Stimulated activated CD4-positive, alpha-beta T cell treated with anti-CD3 and anti-CD28 coated beads, Interleukin-15, amount 100 ng/mL, for 1 hour (primary cell): ENCODE measurements around the gene SYNPO2.

Experiments
- DNase-seq, 2 donors: peaks; one replicate each; pipeline ENCODE4 v3.0.0-alpha.2; 2020; ENCODE audit warnings: low read depth in 1 of 2, low spot score in 1 of 2

SYNPO2 gene

DNA sequence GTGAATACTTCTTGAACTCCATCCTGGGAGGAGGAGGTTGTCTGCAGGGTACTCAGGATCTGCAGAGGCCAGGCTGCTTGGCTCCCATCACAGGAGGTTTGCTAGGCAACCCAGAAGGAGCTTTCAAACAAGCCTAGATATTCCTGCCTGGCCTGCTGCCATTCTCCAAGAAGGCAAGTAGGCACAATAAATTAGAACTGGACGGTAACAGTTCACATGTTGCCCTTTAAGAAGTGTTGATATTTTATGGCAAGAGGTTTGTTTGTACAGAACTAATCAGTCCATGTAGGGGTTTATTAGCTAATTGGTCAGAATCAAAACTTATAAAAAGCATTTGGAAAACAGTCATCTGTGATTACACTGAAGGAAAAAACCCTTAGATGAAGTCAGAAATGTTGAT lies 39.3 kb downstream of the SYNPO2 start:
- DNase-seq: no peak

DNA sequence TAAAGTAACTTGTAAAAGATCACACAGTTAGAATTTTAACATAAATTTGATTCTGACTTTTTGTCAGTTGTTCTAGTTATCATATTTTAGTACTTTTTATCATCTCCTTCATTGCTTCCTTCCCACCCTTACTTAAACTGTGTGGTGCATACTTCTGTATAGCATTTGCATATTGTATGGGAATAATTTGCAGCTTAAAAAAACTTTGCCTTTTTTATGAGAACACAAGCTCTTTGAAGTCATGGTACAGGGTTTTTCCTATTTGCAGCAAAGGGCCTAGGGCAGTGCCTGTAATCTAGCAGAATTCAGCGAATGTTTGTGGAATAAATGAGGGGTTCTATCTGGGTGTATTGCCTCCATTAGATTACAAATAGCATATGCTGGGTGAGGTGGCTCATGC lies 41.6 kb downstream of the SYNPO2 start:
- no peak for DNase-seq

DNA sequence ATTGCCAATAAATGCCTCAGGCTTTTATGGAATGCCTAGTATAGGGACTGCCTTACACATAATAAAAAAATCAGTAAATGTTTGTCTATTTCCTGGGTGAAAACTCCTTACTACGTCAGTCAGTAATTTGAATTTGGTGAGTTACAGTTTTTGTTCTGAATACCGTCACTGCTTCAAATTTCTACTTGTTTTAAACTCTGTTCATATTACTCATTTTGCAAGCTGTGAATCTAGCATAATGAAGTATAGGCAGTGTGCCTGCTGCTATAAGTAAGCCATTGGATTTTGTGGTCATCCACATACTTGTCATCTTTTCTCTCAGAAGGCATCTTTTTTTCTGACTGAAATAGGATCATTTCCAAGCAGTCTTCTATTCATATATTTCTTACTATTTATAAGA lies 43.1 kb downstream of the SYNPO2 start:
- no peak for DNase-seq

DNA sequence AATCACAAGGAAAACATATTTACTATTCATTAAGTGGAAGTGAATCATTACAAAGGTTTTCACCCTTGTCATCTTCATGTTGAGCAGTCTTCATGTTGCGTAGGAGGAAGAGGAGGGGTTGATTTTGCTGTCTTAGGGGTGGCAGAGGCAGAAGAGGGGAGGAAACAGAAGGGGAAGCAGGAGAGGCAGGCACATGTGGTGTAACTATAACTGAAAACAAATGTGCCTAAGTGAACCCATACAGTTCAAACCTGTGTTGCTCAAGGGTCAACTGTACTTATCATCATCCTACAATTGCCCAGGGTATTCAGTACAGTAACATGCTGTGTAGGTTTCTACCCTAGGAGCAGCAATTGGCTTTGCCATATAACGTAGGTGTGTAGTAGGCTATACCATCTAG lies 47.2 kb downstream of the SYNPO2 start:
- no peak for DNase-seq

DNA sequence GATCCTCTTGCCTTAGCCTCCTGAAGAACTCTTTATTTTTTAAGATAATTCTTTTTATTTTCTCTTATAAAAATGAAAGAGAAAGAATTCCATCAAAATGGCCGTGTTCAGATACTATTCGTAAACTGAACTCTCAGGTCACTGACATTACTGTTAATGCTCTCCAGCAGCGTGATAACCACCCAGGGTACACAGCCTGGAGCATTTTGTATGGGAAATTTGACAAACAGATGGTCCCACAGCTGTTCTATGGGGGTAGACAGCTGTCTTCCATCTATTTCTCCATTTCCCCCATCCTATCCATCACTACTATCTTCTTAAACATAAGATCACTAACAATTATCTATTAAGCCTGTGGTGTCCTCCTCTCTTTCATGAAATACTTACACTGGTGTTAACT lies 47.8 kb downstream of the SYNPO2 start:
- DNase-seq: no peak

DNA sequence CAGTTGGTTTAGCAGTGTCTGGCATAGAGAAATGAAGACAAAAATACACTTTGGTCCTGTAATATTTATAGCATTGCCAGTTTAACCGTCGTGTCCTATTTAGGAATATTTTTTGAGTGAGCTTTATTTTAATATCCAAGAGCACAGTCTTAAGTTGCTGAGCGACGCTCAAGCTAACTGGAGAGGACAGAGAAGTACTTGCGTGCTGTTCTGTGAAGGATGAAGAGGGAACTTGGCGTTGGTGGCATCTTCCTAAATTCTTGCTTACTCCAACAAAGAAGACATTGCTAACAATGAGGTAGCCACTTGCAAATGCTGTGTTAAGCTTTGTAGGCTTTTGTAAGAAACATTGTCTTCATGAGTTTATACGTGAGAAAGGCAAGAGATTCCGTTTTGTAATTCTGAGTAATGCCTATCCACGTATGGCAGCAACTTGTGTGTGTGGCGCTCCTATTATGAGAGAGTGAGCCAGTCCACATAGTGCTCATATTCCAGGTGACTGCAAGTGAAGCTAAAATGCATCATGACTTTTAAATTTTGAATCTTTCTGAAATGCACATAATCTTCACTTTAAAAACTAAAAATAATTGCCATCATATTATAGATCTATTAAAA lies 50.6 kb downstream of the SYNPO2 start:
- DNase-seq: no peak

DNA sequence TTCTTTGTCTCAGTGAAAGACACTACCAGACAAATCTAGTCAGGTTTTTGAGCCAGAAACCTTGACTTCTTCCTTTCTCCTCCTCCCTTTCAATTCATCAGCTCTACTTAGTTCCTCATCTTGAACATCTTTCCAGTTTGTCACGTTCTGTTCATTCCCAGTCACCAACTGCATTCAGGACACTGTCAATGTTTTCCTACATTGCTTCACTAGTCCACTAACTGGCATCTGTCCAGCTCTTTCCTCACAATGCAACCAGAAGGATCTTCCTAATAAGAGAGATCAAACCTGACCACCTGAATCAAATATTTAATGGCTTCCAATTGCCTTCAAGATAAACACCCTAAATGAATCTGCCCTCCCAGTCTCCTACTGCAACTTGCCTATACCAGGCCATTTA lies 52.5 kb downstream of the SYNPO2 start:
- no peak for DNase-seq

DNA sequence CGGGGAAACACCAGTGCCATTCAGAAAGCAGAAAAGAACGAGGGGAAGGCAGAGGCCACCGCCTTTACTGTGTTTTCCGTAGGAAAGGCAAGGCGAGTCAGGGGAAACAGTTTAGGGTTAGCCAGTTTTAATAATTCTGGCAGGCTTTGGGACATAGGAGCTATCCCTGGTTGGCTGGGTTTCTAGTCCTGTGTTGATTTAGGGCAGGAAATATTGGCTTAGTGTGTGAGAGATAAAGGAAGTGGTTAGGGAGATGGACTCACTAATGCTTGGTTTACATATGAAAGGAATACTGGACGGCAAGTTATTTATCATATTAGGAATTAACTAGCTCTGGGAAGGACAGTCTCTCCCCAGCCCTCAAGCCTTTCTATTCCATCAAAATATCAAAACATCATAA lies 53.1 kb downstream of the SYNPO2 start:
- no peak for DNase-seq

DNA sequence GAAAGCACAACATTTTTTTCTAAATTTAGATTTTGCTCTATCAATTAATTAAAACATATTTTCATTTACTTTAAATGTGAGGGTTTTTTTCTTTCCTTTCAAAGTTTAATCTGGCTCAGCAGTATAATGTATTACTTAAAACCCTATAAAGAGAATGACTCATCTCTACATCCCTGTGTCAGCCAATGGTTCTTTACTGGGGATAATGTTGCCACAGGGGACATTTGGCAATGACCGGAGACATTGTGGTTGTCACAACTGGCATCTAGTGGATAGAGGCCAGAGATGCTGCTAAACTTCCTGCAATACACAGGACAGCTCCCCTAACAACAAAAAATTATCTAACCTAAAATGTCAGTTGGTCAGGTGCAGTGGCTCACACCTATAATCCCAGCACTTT lies 53.8 kb downstream of the SYNPO2 start:
- no peak for DNase-seq

DNA sequence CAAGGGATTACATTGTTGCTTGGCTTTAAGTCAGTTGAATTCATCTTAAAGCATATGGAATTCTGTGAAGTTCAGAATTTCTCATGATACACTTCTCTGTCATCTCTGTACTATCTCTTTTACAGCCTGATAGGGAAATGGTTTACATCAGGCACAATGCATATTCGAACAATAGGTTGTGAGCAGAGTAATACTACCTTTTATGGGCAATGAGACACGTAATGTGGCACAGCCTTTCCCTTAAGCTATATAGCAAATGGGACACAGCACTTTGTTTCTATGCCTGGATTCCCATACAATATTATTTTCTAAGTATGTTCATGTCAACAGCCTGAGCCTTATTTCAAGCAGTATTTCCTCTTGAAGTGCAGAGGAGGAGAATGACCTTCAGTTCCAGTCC lies 58.4 kb downstream of the SYNPO2 start:
- no peak for DNase-seq

DNA sequence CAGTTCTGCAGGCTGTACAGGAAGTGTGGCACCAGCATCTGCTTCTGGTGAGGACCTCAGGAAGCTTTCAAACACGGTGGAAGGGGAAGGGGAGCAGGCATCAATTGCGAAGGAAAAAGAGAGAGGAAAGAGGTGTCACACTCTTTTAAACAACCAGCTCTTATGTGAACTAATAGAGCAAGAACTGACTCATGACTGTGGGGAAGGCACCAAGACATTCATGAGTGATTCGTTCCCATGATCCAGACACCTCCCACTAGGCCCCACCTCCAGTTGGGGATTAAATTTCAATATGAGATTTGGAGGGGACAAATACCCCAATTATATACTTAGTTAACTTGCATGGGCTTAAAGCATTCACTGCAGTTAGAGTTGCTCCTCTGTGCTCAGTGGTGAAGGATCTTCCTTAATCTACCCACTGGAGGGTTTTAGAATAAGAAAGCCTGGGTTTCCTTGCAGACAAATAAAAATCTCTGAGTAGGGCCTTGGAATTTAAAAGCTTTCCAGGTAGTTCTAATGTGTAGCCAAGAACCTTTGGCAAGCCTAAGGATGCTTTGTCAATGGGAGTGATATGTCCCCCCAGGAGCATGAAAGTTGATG lies 60.0 kb downstream of the SYNPO2 start:
- no peak for DNase-seq

DNA sequence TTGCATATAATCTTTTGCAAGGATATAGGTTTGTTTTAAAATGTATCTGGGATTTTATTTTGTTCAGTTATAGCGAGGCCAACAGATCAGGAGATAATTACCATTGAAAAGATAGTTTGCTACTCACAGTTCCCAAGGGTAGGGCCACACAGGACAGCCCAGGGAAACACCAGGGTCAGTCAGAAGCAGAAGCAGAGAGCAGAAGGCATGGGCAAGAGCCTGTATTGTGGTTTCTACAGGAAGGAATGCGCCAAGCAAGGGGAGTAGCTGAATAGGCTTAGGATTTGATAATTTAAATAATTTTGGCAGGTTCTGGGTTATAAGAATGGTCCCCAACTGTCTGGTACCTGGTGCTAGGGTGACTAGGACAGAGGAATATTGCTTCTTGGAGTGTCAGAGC lies 61.6 kb downstream of the SYNPO2 start:
- DNase-seq: no peak

DNA sequence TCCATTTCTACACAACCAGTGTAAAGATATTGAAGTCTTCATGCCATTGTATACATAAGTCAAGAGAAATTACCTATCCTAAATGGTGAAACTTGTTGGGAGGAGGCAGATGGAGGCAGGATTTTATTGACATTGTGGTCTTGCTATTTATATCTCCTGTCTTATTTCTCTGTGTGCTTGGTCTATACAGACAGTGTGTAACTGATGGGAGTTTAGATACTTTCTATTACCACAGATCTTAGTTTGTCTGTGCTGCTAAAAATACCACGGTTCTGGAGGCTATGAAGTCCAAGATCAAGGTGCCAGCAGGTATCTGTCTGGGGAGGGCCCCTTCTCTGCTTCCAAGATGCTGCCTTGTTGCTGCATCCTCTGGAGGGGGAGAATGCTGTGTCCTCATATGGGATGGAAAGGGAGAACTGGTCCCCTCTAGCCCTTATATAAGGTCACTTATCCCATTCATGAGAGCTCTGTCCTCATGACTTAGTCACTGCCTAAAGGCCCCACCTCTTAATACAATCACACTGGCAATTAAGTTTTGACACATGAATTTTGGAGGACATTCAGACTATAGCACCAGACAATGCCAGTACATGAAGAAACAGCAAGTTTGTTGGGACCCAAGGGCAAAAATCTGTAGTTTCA lies 62.4 kb downstream of the SYNPO2 start:
- DNase-seq: no peak

DNA sequence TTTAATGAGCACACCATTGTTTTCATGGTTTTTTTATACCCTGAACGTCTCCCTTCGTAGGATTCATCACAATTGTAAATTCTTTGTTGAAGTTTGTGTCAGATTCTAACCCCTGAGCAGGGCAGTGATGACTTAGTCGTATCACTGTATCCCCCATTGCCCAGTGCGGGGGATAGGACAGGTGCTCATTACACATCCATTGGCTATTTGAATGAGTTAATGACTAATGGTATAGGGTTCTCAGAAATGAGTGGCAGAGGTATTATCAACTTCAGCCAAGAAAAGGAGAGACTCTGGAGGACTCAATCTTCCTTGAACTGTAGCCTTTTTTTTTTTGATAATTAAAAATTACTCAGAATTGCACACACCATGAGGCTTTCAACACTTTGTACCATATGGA lies 64.6 kb downstream of the SYNPO2 start:
- DNase-seq: no peak

DNA sequence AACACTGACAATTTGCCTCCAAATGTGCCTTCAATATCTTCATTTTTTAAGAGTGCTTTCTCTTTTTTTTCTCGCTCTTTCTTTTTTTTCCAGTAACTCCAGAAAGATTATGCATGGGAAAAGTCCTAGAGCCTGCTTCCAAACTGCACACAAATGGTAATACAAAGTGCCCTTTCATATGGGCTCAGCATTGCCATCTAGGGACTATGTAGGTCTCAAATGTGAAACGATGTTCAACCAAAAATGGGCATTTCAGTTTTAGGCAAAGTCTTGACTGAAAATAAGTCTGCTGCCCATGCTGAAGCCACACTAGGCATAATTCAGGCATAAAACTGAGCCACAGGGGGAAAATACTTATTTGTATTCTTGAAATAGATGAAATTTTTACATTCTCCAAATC lies 65.6 kb downstream of the SYNPO2 start:
- no peak for DNase-seq

DNA sequence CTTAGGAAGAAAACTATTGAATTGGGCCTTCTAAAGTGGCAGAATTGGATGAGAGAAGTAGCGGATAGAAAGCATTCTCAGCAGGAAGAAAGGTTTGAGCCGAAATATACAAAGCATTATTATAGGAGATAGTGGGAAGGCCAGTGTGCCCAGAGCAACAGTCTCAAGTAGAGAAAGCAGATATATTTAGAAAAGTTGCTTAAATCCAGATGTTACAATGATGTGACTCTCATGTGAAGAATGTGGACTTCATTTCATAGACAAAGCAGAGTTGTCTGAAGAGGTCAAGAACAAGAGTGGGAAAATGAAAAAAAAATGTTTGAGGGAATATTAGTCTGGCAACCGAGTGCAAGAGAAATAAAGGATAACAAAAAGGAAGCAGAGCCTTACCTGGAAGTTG lies 66.9 kb downstream of the SYNPO2 start:
- no peak for DNase-seq

DNA sequence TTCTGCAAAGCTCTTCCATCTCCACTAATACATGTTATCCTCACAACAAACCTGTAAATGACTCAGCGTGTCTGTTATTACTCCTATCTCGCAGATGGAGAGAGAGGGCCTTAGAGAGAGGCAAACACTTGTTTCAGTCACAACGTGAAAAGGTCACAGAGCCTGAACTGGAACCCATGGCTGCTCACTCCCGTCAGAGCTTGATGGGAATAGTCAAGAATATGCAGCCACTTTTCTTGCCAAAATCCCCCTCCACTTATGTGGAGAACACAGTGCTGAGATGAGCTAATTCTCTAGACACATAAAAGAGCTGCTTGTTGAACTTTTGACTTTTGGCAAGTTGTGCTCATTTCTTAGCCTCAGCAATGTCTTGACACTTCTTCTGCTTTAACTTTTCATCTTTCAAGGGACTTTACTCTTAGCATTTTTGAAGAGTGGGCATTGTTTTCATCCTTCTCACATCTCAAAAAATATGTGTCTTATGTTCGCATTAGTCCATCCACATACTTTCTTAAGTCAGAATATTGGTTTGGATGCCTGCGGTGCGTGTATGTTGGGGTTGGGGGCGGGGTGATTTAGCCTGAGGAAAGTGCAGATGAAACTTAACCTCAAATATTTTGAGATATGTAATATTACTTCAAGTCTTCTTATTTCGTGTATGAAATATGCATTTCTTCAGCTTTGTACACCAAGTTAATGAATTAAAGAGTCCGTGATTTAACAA lies 69.2 kb downstream of the SYNPO2 start:
- no peak for DNase-seq

DNA sequence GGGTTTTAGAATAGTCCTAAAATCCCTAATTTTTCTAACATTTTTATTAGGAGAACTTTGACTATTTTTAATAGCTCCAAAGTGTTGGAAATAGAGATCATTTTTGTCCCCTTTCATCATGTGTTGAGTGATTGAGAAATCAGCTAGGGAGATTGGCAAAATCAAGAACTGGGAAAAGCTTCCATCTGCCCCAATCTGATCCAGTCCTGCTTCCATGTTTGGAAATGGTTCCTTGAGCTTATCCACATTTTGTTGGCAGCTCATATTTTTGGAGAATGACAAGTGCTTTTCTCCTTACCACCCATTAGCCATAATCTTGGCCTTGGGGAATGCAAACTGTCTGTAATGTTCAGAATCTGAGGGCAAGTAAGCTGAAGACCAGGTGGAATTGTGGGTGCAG lies 73.9 kb downstream of the SYNPO2 start:
- no peak for DNase-seq

DNA sequence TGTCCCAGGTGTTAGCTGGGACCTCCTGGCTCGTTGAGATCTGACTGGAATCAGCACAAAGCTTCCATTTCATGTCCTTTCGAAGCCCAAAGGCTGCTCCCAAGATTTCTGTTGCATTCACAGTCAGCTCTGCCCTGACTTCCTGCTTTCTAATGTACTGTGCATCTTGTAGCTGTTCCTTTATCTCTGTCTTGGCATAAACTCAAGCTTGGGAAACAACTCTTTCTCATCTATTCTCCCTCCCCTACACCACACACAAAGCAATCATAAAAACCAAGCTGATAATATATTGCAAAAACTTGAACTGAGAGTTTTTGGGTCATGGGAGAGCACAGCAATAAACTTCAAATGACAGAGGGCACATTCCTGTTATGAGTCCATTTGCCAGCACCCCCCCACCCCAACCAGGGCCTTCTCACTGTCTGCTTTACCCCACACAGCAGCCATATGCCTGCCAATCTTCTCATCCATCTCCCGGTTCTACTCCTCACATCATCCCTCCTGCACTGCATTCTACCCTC lies 76.3 kb downstream of the SYNPO2 start:
- no peak for DNase-seq

DNA sequence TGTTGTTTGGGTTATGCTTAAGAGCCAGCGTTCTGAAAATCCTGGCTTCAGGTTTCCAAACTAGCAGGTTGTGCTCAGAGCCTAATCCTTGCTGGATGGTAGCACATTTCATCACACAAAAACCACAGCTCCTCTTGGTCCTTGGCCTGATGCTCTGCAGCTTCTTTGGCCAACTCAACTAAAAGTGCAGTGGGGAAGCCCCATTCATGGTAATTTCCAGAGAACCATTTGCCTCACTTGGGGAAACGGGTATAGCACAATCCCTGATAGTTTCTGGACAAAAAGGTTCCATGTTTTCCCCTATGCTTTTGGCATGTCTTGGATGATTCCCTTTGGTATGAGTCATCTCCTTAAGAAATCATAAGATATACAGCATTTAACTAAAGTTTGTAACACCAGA lies 78.7 kb downstream of the SYNPO2 start:
- DNase-seq: no peak

DNA sequence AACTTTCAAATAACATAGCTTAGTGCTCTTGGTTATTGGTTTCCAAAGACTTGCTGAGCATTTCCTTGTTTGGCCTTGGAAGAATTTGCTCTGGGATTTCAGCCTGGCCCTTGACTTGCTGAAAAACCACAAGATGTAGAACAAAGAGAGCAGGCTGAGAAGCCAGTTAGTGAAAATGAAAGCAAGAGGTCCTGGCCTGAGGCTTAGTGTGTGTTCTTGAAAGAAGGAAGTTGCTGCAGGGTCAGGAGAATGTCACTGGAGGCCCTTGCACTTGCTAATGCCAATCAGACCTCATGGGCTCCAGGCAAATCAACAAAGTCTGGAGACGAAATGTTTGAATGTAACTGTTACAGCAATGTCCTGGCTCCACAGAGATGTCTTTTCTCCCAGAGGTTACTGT lies 79.4 kb downstream of the SYNPO2 start:
- no peak for DNase-seq

DNA sequence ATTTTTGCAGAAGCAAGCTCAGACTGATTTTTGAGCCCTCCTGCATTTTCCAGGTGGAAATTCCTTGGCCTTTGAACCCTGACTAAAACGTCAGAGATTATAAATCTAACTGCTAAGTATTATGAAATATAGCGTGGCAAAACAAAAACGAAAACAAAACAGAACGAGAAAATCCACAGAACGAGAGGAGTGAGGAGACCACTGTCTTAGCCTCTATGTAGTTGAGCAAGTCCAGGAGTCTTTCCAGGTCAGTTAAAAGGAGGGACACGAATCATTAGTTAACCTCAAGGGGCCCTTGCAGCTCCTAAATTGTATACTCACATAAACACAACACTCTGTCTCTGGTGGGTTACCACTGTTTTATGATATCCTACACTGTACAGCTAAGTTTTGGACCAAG lies 80.2 kb downstream of the SYNPO2 start:
- no peak for DNase-seq
